Measurements from ENCODE around the gene RBM27.
"Not testable (repeated sequence)": the region's sequence is repeated elsewhere in the genome, so short reads cannot be mapped to it uniquely, and the experiment has no call there.

GRCh38 chr5:146173049-146173448 is 30.4 kb upstream of the RBM27 start:
- not testable (repeated sequence) for TF ChIP-seq CTCF (IDR thresholded peaks at IDR 0.05; ENCODE audit: low read depth, low read length, poor library complexity, severe bottlenecking); EZH2phosphoT487 (IDR thresholded peaks at IDR 0.05; ENCODE audit: borderline replicate concordance, low read length)

Measured in DOHH2 (cell line).